HG02981 (cell line): Measurements from ENCODE around the gene HBA2.
"Not testable (repeated sequence)": the region's sequence is repeated elsewhere in the genome, so short reads cannot be mapped to it uniquely, and the experiment has no call there.

Experiments
- ATAC-seq: cut with Tn5 transposase; IDR thresholded peaks from one replicate; pipeline ENCODE4 v1.9.1; 2021; ENCODE audit warnings: mild to moderate bottlenecking, moderate library complexity; ENCODE audit not compliant: unreplicated experiment

The HBA2 gene

GRCh38 chr16:172374-172941 lies at the start of gene HBA2:
HBA2 (plus strand) TSS chr16:172876; CDS start chr16:172913, 37 bp downstream.
- ATAC-seq = not testable (repeated sequence)

- not testable (repeated sequence) for ATAC-seq
These were observed 48.9 kb upstream of the HBA2 start for GRCh38 chr16:123558-124350.

- no peak for ATAC-seq
These were observed 47.7 kb upstream of the HBA2 start for GRCh38 chr16:125011-125410.

- ATAC-seq = no peak
These were observed 43.6 kb upstream of the HBA2 start for GRCh38 chr16:129075-129474.

GRCh38 chr16:130533-131173 lies 42.0 kb upstream of the HBA2 start:
- no peak for ATAC-seq

- no peak for ATAC-seq
These were observed 40.6 kb upstream of the HBA2 start for GRCh38 chr16:132120-132519.

GRCh38 chr16:133716-134115 lies 39.0 kb upstream of the HBA2 start:
- ATAC-seq = no peak

- ATAC-seq = no peak
These were observed 34.6 kb upstream of the HBA2 start for GRCh38 chr16:138049-138417.

GRCh38 chr16:140175-140857 lies 32.4 kb upstream of the HBA2 start:
- ATAC-seq = no peak

GRCh38 chr16:142405-142967 lies 30.2 kb upstream of the HBA2 start:
- no peak for ATAC-seq

- no peak for ATAC-seq
These were observed 29.6 kb upstream of the HBA2 start for GRCh38 chr16:143047-143446.

GRCh38 chr16:143456-143855 lies 29.2 kb upstream of the HBA2 start:
- no peak for ATAC-seq

- no peak for ATAC-seq
These were observed 27.9 kb upstream of the HBA2 start for GRCh38 chr16:144797-145252.

GRCh38 chr16:146646-147045 lies 26.0 kb upstream of the HBA2 start:
- ATAC-seq = no peak

- ATAC-seq = no peak
These were observed 23.5 kb upstream of the HBA2 start for GRCh38 chr16:149024-149660.

GRCh38 chr16:152141-153128 lies 20.2 kb upstream of the HBA2 start, which contains the start of gene HBZ:
HBZ (plus strand) TSS chr16:152644; CDS start chr16:152910, 266 bp downstream.
- no peak for ATAC-seq

- not testable (repeated sequence) for ATAC-seq
These were observed 19.6 kb upstream of the HBA2 start for GRCh38 chr16:153129-153521.

- not testable (repeated sequence) for ATAC-seq
These were observed 19.0 kb upstream of the HBA2 start for GRCh38 chr16:153550-154216.
